AG09309 (cell line): Measurements from ENCODE around the gene OSTC.

ENCODE experiments used
- DNase-seq: peaks from one replicate; pipeline ENCODE4 v3.0.0-alpha.2; 2010; ENCODE audit warnings: low read depth
- H3K4me3 ChIP-seq: 2 replicates; pipeline ENCODE4 v1.5.1; 2011; ENCODE audit warnings: mild to moderate bottlenecking, low read depth, low read length, moderate library complexity; ENCODE audit not compliant: control insufficient read depth
- TF ChIP-seq, protein P1 (sequence below): IDR thresholded peaks from 2 replicates; pipeline ENCODE4 v1.5.1; 2011; ENCODE audit warnings: mild to moderate bottlenecking, low read depth, low read length, inconsistent platforms; ENCODE audit not compliant: insufficient read depth, control insufficient read depth; ENCODE audit errors: missing control alignments

Gene OSTC

GRCh38 chr4:108694423-108694822, 44.0 kb downstream of the OSTC start:
- TF ChIP-seq, protein P1, sequence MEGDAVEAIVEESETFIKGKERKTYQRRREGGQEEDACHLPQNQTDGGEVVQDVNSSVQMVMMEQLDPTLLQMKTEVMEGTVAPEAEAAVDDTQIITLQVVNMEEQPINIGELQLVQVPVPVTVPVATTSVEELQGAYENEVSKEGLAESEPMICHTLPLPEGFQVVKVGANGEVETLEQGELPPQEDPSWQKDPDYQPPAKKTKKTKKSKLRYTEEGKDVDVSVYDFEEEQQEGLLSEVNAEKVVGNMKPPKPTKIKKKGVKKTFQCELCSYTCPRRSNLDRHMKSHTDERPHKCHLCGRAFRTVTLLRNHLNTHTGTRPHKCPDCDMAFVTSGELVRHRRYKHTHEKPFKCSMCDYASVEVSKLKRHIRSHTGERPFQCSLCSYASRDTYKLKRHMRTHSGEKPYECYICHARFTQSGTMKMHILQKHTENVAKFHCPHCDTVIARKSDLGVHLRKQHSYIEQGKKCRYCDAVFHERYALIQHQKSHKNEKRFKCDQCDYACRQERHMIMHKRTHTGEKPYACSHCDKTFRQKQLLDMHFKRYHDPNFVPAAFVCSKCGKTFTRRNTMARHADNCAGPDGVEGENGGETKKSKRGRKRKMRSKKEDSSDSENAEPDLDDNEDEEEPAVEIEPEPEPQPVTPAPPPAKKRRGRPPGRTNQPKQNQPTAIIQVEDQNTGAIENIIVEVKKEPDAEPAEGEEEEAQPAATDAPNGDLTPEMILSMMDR: no peak
- DNase-seq: no peak
- H3K4me3 ChIP-seq: no peak overlapping the region

GRCh38 chr4:108695062-108695461, 44.7 kb downstream of the OSTC start:
- H3K4me3 ChIP-seq: no peak overlapping the region
- TF ChIP-seq, protein P1: no peak
- DNase-seq: no peak

GRCh38 chr4:108696160-108696559, 45.8 kb downstream of the OSTC start:
- TF ChIP-seq, protein P1: no peak
- H3K4me3 ChIP-seq: no peak overlapping the region
- DNase-seq: no peak

- peak; percentile 38 for DNase-seq
- no peak overlapping the region for H3K4me3 ChIP-seq
- TF ChIP-seq, protein P1: no peak
These were observed 49.8 kb downstream of the OSTC start for GRCh38 chr4:108700081-108700757.

GRCh38 chr4:108702960-108703359, 52.6 kb downstream of the OSTC start:
- H3K4me3 ChIP-seq: no peak overlapping the region
- DNase-seq: no peak
- TF ChIP-seq, protein P1: no peak

- TF ChIP-seq, protein P1: no peak
- H3K4me3 ChIP-seq: no peak overlapping the region
- no peak for DNase-seq
These were observed 53.0 kb downstream of the OSTC start for GRCh38 chr4:108703370-108703769.
